Measurements from ENCODE around the gene HTR3E. TPM values are rescaled to one million over a fixed set of nuclear protein-coding genes. Genes with fewer than 3 reads are reported as not detected.

Gene HTR3E
- total RNA-seq, 2 experiments from 2014 or later, result not detected

- TF ChIP-seq CTCF (IDR thresholded peaks at IDR 0.05), result no peak
- no peak overlapping the region for H3K4me3 Mint-ChIP-seq
- ATAC-seq (no peak), DNase-seq (no peak)
- CTCF ChIA-PET, result no interaction called here
- intact Hi-C loops (cut with micrococcal nuclease), result no loop called here
- H3K36me3 Mint-ChIP-seq (ENCODE audit: low read depth), result no peaks in the 10 kb centered on the region
- peaks cover 5% of the 10 kb centered on the region for H3K27me3 Mint-ChIP-seq
- no peaks in the 10 kb centered on the region for H3K4me1 Mint-ChIP-seq (ENCODE audit: low read depth)
- peaks cover 2% of the 10 kb centered on the region for H3K9me3 Mint-ChIP-seq
- no peak overlapping the region for H3K27ac Mint-ChIP-seq
- POLR2A ChIA-PET, result no interaction called here
Observed at GRCh38 chr3:184073621-184074020, 23.2 kb upstream of the HTR3E start.

GRCh38 chr3:184075901-184076300 lies 21.0 kb upstream of the HTR3E start:
- Mint-ChIP-seq H3K4me3 (no peak overlapping the region), H3K9me3 (peaks cover 2% of the 10 kb centered on the region), H3K36me3 (ENCODE audit: low read depth) (no peaks in the 10 kb centered on the region), H3K27me3 (peaks cover 3% of the 10 kb centered on the region), H3K4me1 (ENCODE audit: low read depth) (no peaks in the 10 kb centered on the region), H3K27ac (no peak overlapping the region)
- ChIA-PET POLR2A (no interaction called here), CTCF (no interaction called here)
- TF ChIP-seq CTCF (IDR thresholded peaks at IDR 0.05), result no peak
- ATAC-seq (no peak), DNase-seq (no peak)
- intact Hi-C loops (cut with micrococcal nuclease), result no loop called here

- no peak for TF ChIP-seq CTCF (IDR thresholded peaks at IDR 0.05)
- no peak overlapping the region for H3K4me3 Mint-ChIP-seq
- DNase-seq (no peak), ATAC-seq (no peak)
- no peak overlapping the region for H3K27ac Mint-ChIP-seq
- H3K27me3 Mint-ChIP-seq, result no peaks in the 10 kb centered on the region
- intact Hi-C loops (cut with micrococcal nuclease), result no loop called here
- H3K4me1 Mint-ChIP-seq (ENCODE audit: low read depth), result no peaks in the 10 kb centered on the region
- no peaks in the 10 kb centered on the region for H3K36me3 Mint-ChIP-seq (ENCODE audit: low read depth)
- POLR2A ChIA-PET, result no interaction called here
- CTCF ChIA-PET, result no interaction called here
- no peaks in the 10 kb centered on the region for H3K9me3 Mint-ChIP-seq
Observed at GRCh38 chr3:184077881-184078280, 19.0 kb upstream of the HTR3E start.

GRCh38 chr3:184078851-184079250 lies 18.0 kb upstream of the HTR3E start:
- intact Hi-C loops (cut with micrococcal nuclease), result no loop called here
- H3K36me3 Mint-ChIP-seq (ENCODE audit: low read depth), result no peaks in the 10 kb centered on the region
- CTCF ChIA-PET, result no interaction called here
- no peaks in the 10 kb centered on the region for H3K9me3 Mint-ChIP-seq
- no peak overlapping the region for H3K27ac Mint-ChIP-seq
- no peaks in the 10 kb centered on the region for H3K27me3 Mint-ChIP-seq
- POLR2A ChIA-PET, result interaction anchor here (0.6 kb wide), 1 partner anchor 1448 kb away, joined by 3 read pairs; no protein-coding TSS in a partner anchor
- no peak for TF ChIP-seq CTCF (IDR thresholded peaks at IDR 0.05)
- H3K4me3 Mint-ChIP-seq, result no peak overlapping the region
- DNase-seq (no peak), ATAC-seq (no peak)
- H3K4me1 Mint-ChIP-seq (ENCODE audit: low read depth), result no peaks in the 10 kb centered on the region

- peaks cover 11% of the 10 kb centered on the region for H3K9me3 Mint-ChIP-seq
- ChIA-PET POLR2A (no interaction called here), CTCF (no interaction called here)
- TF ChIP-seq CTCF (IDR thresholded peaks at IDR 0.05), result no peak
- intact Hi-C loops (cut with micrococcal nuclease), result no loop called here
- no peak overlapping the region for H3K27ac Mint-ChIP-seq
- H3K4me3 Mint-ChIP-seq, result no peak overlapping the region
- no peak for DNase-seq
- H3K36me3 Mint-ChIP-seq (ENCODE audit: low read depth), result no peaks in the 10 kb centered on the region
- no peaks in the 10 kb centered on the region for H3K27me3 Mint-ChIP-seq
- peaks cover 6% of the 10 kb centered on the region for H3K4me1 Mint-ChIP-seq (ENCODE audit: low read depth)
- ATAC-seq, result no peak
Observed at GRCh38 chr3:184081116-184081830, 15.6 kb upstream of the HTR3E start.

Data from activated CD8-positive, alpha-beta T cell treated with anti-CD3 and anti-CD28 coated beads for 36 hours (primary cell).